ENCODE measurements around the gene EIF4B. TPM values are rescaled to one million over a fixed set of nuclear protein-coding genes. Genes with fewer than 3 reads are reported as not detected.
"Not testable (repeated sequence)": the region's sequence is repeated elsewhere in the genome, so short reads cannot be mapped to it uniquely, and the experiment has no call there.

The EIF4B gene
- polyA plus RNA-seq, 1 experiment: 296 TPM

GRCh38 chr12:53012928-53013327 lies 6.7 kb downstream of the EIF4B start:
- POLR2A ChIA-PET: no interaction called here
- CTCF ChIA-PET: interaction anchor here (1.1 kb wide), 1 partner anchor 12 kb away, joined by 3 read pairs; no protein-coding TSS in a partner anchor
- peaks cover 1% of the 10 kb centered on the region for H3K36me3 ChIP-seq (ENCODE audit: control insufficient read depth, insufficient read depth, low read length)
- no peak for DNase-seq (ENCODE audit: low read depth)
- TF ChIP-seq, protein P1, sequence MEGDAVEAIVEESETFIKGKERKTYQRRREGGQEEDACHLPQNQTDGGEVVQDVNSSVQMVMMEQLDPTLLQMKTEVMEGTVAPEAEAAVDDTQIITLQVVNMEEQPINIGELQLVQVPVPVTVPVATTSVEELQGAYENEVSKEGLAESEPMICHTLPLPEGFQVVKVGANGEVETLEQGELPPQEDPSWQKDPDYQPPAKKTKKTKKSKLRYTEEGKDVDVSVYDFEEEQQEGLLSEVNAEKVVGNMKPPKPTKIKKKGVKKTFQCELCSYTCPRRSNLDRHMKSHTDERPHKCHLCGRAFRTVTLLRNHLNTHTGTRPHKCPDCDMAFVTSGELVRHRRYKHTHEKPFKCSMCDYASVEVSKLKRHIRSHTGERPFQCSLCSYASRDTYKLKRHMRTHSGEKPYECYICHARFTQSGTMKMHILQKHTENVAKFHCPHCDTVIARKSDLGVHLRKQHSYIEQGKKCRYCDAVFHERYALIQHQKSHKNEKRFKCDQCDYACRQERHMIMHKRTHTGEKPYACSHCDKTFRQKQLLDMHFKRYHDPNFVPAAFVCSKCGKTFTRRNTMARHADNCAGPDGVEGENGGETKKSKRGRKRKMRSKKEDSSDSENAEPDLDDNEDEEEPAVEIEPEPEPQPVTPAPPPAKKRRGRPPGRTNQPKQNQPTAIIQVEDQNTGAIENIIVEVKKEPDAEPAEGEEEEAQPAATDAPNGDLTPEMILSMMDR (IDR thresholded peaks at IDR 0.05; ENCODE audit: insufficient read depth, low read depth, low read length): no peak
- no peaks in the 10 kb centered on the region for H3K27me3 ChIP-seq (ENCODE audit: control insufficient read depth, insufficient read depth, low read length)
- no peak overlapping the region for H3K4me3 ChIP-seq (ENCODE audit: low read depth, low read length)

GRCh38 chr12:53014709-53015108 lies 8.5 kb downstream of the EIF4B start:
- Histone ChIP-seq H3K27me3 (ENCODE audit: control insufficient read depth, insufficient read depth, low read length) (no peaks in the 10 kb centered on the region), H3K36me3 (ENCODE audit: control insufficient read depth, insufficient read depth, low read length) (peaks cover 3% of the 10 kb centered on the region), H3K4me3 (ENCODE audit: low read depth, low read length) (no peak overlapping the region)
- TF ChIP-seq, protein P1 (IDR thresholded peaks at IDR 0.05; ENCODE audit: insufficient read depth, low read depth, low read length): no peak
- no peak for DNase-seq (ENCODE audit: low read depth)
- ChIA-PET POLR2A (no interaction called here), CTCF (interaction anchor here (0.6 kb wide), 1 partner anchor 34 kb away, joined by 3 read pairs; no protein-coding TSS in a partner anchor)

- H3K27me3 ChIP-seq (ENCODE audit: control insufficient read depth, insufficient read depth, low read length): no peaks in the 10 kb centered on the region
- H3K36me3 ChIP-seq (ENCODE audit: control insufficient read depth, insufficient read depth, low read length): peaks cover 16% of the 10 kb centered on the region
- no peak for DNase-seq (ENCODE audit: low read depth)
- H3K4me3 ChIP-seq (ENCODE audit: low read depth, low read length): no peak overlapping the region
- TF ChIP-seq, protein P1 (IDR thresholded peaks at IDR 0.05; ENCODE audit: insufficient read depth, low read depth, low read length): no peak
- ChIA-PET POLR2A (no interaction called here), CTCF (interaction anchor here (1.0 to 2.9 kb wide), 3 partner anchors 12 to 19 kb away, joined by 3 to 15 read pairs (median 5); no protein-coding TSS in a partner anchor)
Observed at GRCh38 chr12:53025250-53025649, 19.0 kb downstream of the EIF4B start.

DNA sequence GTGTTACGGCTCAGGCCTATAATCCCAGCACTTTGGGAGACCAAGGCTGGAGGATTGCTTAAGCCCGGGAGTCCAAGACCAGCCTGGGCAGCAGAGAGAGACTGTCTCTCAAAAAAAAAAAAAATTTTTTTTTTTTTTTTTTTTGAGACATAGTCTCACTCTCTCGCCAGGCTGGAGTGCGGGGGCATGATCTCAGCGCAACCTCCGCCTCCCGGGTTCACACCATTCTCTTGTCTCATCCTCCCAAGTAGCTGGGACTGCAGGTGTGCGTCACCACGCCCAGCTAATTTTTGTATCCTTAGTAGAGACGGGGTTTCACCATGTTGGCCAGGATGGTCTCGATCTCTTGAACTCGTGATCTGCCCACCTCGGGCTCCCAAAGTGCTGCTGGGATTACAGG lies 20.8 kb downstream of the EIF4B start:
- not testable (repeated sequence) for H3K4me3 ChIP-seq (ENCODE audit: low read depth, low read length); DNase-seq (ENCODE audit: low read depth); H3K27me3 ChIP-seq (ENCODE audit: control insufficient read depth, insufficient read depth, low read length)
- CTCF ChIA-PET: interaction anchor here (0.7 to 2.9 kb wide), 3 partner anchors 10 to 46 kb away, joined by 3 to 15 read pairs (median 3); no protein-coding TSS in a partner anchor
- peaks cover 14% of the 10 kb centered on the region for H3K36me3 ChIP-seq (ENCODE audit: control insufficient read depth, insufficient read depth, low read length)
- POLR2A ChIA-PET: interaction anchor here (1.1 kb wide), 1 partner anchor 12 kb away, joined by 4 read pairs; no protein-coding TSS in a partner anchor

GRCh38 chr12:53031616-53032015 lies 25.4 kb downstream of the EIF4B start:
- Histone ChIP-seq H3K36me3 (ENCODE audit: control insufficient read depth, insufficient read depth, low read length) (peaks cover 26% of the 10 kb centered on the region), H3K27me3 (ENCODE audit: control insufficient read depth, insufficient read depth, low read length) (no peaks in the 10 kb centered on the region), H3K4me3 (ENCODE audit: low read depth, low read length) (no peak overlapping the region)
- DNase-seq (ENCODE audit: low read depth): no peak
- TF ChIP-seq, protein P1 (IDR thresholded peaks at IDR 0.05; ENCODE audit: insufficient read depth, low read depth, low read length): no peak
- POLR2A ChIA-PET: no interaction called here
- CTCF ChIA-PET: interaction anchor here (1.4 kb wide), 1 partner anchor 10 kb away, joined by 4 read pairs; no protein-coding TSS in a partner anchor

DNA sequence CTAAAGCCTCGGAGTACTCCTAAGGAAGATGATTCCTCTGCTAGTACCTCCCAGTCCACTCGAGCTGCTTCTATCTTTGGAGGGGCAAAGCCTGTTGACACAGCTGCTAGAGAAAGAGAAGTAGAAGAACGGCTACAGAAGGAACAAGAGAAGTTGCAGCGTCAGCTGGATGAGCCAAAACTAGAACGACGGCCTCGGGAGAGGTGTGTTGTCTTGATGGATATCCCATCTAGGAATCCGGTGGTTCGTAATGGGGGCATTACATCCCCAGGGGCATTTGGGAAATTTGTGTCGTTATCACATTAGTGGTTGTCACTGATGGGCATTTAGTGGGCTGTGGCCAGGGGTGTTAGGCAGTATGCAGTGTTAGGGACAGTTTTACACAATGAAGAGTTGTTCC lies 27.6 kb downstream of the EIF4B start:
- CTCF ChIA-PET: interaction anchor here (1.8 kb wide), 1 partner anchor 32 kb away, joined by 5 read pairs; no protein-coding TSS in a partner anchor
- H3K4me3 ChIP-seq (ENCODE audit: low read depth, low read length); H3K27me3 ChIP-seq (ENCODE audit: control insufficient read depth, insufficient read depth, low read length); POLR2A ChIA-PET; DNase-seq (ENCODE audit: low read depth): not testable (repeated sequence)
- H3K36me3 ChIP-seq (ENCODE audit: control insufficient read depth, insufficient read depth, low read length): peaks cover 33% of the 10 kb centered on the region

All from BJ (cell line).